AG08396 (cell line): ENCODE results near the gene CENPQ.
A peak's percentile ranks its signal among the peaks of the same experiment; 100 is the strongest.

ENCODE experiments used
- DNase-seq: peaks from one replicate; pipeline ENCODE4 v3.0.0; 2012; ENCODE audit warnings: low spot score, mixed read lengths

CENPQ gene

DNA sequence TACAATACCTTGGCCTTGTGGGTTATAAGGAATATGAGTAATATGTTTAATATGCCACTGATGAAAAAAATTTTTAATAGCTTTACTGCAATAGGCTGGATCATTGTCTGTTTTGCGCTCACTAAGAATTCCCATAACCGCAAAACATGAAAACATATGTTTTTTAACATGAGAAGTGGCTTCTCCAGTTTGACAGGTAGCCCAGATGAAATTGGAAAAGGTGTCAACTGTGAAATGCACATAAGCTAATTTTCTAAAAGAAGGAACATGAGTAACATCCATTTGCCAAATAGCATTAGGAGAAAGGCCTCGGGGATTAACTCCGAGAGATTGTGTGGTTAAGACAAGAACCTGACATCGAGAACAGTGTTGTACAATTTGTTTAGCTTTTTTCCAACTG is 41.5 kb downstream of the CENPQ start:
- DNase-seq: no peak

DNA sequence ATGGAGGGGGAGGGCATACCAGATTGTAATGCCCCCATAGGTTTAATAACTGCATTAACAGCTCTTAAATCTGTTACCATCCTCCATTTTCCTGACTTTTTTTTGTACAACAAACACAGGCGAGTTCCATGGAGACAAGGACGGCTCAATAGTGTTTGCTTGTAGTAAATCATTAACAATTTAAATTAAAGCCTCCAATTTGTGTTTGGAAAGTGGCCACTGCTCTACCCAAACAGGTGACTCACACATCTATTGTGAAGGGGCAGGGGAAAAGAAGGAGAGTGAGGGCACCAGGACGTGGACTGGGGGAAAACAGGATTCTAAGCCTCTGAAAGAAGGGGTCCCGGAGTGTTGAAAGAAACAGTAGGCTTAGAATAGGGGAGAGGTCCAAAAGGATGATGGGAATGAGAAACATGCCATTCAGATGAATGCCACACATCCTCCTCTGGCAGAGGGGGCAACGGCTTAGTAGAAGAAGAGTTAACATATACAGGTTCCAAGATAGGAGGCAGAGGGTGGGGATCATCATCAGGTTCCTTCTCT is 43.5 kb downstream of the CENPQ start:
- no peak for DNase-seq

DNA sequence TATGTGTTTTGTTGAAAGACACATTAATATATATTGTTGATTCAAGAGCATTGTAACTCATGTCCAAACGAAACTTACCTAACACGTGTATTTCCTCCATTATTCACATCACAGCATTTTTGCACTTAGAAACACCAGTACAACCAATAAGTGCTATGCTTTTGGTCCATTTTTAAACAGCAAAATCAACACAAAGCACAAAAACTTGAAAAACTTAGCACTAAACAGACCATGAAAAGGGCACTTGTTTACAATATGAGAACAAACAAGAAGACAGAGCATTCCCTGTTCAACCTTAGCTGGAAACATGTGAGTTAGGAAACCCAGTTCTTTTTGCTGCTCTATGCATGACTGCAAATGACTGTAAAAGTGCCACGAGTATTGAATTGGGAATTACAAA is 46.2 kb downstream of the CENPQ start:
- DNase-seq: no peak

DNA sequence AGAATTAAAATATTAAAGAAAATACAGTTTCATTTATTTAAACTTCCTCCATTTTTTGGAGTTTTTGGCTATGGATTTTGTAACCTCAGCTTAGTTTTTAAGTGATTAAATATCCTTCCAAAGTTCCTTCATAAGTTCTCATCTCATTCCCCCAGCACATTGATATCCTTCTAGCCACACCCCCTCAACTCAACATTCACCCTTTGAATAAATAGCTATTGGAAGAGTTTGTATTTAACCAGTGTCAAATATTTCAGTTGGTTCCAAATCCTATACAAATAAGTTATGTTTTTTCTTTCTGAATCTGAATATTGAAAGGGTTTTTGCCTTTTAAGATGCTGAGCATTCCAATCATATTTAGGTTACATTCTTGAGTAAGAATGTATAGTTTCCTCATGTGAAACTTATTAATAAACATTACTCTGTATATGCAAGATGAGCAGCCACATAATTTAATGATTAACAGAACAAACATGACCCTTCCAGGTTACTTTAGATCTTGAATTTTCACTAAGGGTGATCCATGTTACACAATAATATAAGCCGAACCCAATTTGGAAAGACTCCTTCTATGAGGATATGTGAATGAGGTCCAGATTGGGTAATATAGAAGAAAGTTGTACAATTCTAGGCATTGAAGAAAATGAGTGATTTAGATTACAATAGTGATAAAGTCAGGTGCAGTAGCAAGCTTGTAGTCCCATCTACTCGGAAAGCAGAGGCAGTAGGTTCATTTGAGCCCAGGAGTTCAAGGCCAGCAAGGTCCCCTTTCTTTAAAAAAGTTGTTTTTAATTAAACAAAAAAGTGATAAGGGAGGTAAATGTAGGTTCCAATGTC is 50.2 kb downstream of the CENPQ start:
- DNase-seq: no peak

DNA sequence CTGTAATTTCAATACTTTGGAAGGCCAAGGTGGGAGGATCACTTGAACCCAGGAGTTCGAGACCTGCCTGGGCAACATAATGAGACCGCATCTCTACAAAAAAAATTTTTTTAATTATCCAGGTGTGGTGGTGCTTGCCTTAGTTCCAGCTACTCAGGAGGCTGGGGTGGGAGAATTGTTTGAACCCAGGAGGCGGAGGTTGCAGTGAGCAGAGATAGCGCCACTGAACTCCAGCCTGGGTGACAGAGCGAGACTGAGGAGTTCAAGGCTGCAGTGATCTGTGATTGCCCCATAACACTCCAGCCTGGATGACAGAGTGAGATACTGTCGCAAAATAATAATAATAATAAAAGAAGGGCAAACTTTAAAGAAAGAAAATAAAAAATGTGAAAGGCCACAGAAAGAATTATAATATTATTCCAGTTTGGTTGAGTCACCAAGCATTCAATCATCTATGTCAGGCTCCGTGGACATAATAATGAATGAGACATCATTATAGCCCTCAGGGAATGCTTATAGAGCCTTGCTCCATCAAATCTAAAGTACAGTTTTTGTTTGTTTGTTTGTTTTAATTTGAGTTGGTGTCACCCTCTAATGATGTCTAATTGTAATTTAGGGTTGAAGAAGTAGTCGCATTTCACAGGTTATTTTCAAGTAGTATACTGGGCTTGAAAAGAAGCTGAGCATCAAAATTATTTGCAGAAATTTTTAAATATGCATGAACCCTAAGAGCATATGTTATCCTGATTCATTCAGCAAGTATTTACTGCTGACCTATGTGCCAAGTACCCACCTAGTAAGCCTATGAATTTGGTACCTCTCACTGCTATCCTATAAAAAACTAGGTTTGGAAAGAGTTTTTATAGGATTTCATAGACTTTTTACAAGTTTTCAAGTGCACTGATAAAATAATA is 51.7 kb downstream of the CENPQ start:
- no peak for DNase-seq

DNA sequence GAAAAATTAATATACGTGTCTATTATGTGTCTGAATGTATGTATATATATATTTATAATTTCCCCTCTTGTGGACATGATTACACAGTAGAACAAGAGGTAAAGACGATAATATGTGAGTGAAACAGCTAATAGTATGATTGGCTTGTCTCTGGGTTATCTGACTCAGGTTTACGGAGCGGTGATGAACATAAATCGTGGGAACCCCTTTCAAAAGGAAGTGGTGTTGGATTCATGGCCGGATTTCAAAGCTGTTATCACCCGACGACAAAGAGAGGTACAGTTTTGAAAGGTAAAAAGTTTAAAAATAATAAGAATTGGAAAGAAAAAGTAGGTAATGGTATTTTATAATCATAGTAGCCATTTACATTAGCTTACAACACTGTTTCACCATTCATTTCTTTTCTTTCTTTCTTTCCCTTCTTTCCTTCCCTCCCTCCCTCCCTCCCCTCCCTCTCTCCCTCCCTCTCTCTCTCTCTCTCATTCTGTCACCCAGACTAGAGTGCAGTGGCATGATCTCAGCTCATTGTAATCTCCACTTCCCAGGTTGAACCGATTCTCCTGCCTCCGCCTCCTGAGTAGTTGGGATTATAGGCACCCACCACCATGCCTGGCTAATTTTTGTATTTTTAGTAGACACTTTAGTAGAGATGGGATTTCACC is 52.4 kb downstream of the CENPQ start:
- DNase-seq: no peak

DNA sequence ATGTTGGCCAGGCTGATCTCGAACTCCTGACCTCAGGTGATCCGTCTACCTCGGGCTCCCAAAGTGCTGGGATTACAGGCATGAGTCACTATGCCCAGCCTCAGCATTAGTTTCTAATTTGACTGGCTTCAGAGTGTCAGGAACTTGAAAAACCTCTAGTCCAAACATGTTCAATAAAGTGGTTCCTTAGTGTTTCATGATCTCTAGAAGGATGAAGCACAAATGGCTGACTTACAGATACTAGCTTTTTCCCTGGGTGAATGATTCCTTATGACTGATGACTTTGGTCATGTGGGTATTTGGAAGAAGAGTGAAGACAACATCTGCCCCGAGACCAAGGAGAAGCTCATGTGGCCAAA is 53.0 kb downstream of the CENPQ start:
- DNase-seq: no peak

DNA sequence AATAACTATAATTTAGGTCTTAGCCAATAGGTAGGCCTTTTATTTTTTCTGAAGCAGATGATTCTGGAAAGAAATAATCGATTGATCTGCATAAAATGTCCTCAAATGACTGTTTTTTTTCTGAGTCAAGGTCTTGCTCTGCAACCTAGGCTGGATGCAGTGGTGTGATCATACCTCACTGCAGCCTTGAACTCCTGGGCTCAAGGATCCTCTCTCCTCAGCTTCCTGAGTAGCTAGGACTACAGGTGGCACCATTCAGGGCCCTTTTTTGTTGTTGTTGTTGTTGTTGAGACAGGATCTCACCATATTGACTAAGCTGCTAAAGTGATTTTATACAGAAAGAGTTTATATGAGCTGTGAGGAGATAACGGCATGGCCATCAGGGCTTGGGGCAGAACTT is 54.7 kb downstream of the CENPQ start:
- no peak for DNase-seq

DNA sequence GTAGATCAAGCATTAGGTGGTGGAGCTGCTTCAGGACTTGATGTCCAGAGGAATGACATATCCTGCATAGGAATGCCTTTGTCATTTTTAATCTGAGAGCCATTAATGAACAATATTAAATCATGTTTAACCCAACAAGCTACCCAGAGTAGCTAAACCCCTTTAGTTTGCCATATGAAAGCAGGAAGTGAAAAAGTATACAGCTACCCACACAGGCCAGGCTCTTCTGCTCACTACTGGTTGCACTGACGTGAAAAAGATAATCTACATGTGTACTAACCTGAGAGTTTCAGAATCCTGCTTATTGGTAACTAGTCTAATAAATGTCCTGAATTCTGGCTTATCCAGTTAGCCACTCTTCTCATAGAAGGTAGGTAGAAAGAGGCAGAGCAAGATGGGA is 56.5 kb downstream of the CENPQ start:
- no peak for DNase-seq

DNA sequence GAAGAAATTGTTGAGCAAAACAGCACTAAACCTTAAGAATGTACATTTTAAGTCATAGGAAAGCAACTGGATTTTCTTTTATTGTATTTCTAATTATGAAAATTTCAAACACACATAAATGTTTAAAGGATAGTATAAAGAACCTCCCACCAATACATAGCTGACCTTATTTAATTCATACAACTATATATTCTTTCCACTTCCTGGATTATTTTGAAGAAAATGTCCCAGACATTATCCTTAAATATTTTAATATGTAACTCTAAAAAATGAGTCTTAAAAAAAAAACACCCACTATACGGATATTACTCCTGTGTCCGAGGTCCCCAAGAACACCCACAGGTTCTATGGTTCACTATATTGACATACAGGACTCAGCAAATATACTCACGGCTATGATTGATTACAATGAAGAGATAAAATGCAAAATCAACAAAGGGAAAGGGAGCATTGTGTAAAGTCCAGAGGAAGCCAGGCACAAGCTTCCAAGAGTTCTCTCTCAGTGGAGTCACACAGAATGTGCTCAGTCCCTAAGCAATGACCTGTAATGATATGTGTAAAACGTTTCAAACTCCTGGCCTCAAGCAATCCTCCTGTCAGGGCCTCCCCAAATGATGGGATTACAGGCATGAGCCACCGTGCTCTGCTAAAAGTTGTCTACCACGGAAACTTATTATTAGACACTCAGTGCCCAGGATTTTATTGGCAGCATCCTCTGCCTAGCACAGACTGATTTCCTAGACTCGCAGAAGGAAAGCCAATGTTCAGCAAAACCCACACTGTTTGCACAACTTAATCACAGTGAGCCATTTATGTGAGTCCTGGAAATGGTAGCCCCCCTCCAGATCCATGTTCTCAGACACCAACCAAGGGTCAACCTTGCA is 59.8 kb downstream of the CENPQ start:
- no peak for DNase-seq

DNA sequence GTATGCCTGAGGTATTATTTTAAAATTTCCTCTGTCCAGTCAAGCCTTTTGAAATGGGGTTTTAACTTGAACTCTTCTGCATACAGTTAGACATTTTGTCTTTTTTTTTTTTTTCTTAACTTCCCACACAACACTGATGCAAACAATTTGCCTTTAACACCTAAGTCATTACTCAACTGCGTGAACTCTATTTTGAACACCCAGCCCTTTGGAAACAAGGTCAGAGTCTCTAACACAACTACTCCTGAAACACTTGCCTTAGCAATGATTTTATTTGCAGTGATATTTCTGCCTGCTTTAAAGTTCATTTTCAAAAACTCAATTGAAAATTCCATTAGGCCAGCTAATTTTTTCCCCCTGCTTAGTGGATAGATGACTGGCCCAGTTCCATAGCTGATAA is 60.7 kb downstream of the CENPQ start:
- no peak for DNase-seq

DNA sequence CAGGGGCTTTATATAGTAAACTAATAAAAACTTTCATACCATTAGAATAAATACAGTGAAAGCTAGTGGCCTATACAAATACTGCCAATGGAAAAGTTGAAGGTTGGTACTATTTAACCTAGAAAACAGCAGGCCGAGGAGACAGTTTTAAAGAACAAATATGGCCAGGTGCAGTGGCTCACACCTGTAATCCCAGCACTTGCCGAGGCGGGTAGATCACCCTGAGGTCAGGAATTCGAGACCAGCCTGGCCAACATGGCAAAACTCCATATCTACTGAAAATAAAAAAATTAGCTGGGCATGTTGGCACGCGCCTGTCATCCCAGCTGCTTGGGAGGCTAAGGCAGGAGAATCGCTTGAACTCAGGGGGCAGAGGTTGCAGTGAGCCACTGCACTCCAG is 61.4 kb downstream of the CENPQ start:
- DNase-seq: no peak

DNA sequence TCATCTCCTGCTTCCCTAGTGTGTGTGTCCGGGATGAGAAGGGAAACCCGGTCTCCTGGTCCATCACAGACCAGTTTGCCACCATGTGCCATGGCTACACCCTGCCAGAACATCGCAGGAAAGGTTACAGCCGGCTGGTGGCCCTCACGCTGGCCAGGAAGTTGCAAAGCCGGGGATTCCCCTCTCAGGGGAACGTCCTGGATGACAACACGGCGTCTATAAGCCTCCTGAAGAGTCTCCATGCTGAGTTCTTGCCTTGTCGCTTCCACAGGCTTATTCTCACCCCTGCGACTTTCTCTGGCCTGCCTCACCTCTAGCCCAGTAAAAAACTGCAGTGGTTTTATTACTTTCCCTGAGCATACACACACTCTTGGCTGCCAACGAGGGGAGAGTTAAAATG is 63.4 kb downstream of the CENPQ start:
- DNase-seq: no peak

DNA sequence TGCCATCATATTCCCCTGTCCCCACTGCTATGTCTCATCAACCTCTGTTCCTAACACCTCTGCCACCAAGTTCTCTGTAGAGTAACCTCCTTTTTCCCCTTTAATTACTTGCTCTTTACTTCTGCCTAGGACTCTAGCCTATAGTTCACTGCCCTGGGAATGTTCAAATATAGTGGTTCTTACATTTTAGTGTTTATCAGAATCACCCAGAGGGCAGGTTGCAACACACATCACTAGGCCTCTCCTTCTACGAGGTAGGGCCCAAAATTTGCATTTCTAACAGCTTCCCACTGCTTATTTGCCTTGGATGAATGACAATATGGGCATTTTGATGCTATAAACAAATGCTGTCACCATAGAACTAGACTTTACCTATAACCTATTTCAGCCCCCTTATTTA is 64.2 kb downstream of the CENPQ start:
- no peak for DNase-seq

DNA sequence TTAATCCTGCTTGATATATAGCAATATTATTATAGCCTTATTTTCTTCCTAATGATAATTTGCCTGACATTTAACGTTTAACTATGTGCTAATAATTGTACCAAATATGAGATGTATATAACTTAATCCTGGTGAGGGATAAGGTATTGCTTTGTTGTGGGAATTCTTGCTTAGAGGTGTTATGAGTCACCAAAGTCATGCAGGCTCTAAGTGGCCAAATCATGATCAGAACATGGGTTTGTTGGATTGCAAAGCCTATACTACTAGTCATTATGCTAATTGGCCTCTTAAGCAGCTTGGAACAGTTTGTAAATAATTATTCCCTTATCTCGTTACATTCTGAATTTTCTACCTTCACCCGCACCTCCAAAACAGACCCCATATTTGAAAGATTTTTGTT is 65.4 kb downstream of the CENPQ start:
- DNase-seq: no peak

DNA sequence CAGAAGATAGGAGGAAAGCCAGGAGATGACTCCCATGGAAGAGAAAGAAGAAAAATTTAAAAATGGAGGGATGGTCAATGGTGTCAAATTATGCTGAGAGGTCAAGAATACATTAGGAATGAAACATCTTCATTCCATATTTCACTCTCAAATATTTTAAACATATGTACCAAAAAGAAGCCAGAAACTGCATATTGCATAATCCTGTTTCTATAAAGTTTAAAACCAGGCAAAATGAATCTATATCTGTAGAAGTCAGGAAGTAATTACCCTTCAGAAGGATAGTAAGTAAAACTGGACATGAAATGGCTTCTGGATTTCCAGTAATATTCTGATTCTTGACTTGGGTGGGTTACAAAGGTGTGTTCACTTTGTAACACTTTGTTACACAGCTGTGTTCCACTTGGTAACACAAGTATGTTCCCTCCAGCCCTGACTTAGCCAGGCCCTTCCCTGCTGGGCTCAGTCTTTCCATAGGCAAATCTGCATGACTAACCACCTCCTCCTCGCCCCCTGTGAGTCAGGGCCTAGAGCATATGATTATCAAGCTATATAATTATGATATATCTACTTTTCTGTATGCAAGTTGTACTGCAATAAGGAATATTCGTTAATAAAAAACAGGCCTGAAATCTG is 67.1 kb downstream of the CENPQ start:
- DNase-seq: no peak

DNA sequence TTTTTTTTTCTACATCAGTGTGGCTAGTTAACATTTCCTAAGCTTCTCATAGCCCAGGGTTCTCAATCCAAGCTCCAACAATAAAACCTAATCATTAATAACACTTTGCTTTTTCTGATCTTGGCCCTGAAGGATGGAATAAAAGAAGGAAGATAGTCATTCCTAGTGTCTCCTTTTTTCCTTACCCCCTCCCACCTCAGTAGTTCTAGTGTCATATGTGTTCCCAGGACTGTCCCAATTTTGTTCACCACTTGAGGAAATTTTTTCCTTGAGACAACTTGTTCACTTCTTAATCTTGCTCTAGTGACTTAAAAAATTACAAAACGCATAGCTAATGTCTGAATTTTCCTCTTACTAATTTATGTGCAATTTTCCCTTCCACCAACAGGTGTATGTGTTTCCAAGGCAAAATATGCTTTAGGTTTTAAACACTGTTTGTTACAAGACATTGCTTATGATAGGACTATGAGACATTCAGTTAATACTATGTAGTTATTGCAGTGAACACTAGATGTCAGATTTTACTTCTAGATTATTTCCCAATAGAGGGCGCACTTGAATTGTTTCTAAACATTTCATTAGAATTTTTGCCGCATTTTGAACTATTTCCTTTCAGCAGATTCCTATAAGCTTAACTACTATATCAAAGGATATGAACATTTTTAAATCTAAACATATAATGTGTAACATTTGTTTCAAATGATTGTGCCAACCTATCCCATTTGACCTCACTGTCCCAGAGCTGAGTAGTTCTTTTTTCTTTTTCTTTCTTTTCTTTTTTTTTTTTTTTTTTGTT is 68.8 kb downstream of the CENPQ start:
- DNase-seq: peak; percentile 17

DNA sequence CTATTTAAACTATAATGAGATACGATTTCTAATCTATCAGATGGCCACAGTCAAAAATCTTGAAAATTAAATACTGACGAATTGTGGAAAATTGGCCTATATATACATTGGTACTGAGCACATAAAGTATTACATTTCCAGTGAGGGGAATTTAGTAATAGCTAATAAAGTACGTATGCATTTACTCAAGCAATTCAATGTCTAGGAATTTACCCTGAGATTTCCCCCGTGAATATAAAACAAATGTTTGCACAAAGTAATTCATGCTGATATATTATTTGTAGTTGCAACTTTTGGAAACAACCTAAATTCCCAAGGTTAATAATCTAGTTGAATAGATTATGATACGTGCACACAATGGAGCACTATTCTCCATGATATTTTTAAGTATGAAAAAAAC is 72.6 kb downstream of the CENPQ start:
- DNase-seq: no peak

DNA sequence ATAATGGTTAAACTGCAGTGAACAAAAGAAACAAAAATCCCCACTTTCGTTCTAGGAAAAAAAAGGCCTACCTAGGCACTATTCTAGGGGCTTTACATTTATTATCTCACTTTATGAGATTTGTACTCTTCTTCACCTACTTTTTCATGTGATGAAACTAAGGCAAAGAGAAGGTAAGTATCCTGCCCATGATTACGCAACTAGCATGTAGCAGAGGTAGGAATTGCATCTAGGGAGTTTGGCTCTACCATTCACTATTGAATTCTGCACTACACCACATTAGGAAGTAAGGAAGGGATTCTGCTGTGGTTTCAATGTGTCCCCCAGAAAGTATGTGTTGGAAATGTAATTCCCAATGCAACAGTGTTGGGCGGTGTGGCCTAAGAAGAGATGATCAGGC is 75.9 kb downstream of the CENPQ start:
- no peak for DNase-seq

DNA sequence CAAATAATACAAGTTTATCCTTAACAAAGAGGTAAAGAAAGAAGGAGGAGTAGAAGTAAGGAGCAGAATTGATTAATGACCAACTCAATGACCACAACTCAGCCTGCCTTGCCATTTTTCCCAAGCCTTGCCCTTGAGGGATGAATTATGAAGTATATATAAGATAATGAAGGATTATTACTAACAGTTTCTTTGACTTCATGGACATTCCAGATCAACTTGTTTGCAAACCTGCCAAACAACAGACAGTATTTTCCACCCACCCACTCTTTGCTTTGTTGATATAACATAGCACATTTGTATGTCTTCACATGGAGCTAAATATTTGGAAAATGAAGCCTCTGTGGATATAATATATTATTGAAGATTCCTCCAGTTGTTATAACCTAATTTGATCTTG is 77.4 kb downstream of the CENPQ start:
- DNase-seq: no peak
